CD4-positive, alpha-beta memory T cell (primary cell): Measurements from ENCODE around the gene NSRP1. TPM values are rescaled to one million over a fixed set of nuclear protein-coding genes. Genes with fewer than 3 reads are reported as not detected.
"Not testable (repeated sequence)": the region's sequence is repeated elsewhere in the genome, so short reads cannot be mapped to it uniquely, and the experiment has no call there.

Experiments
- CTCF ChIA-PET: fragments of 350-600 bp; sonication (Branson Sonifier 250); formaldehyde crosslinking; loops from one replicate; lab custom pipeline; 2021; ENCODE audit warnings: inconsistent platforms; ENCODE audit not compliant: partially characterized antibody; lab: Charles Lee
- POLR2A ChIA-PET: fragments of 350-600 bp; sonication (Branson Sonifier 250); formaldehyde crosslinking; loops from one replicate; lab custom pipeline; 2021; ENCODE audit not compliant: partially characterized antibody; lab: Charles Lee
- DNase-seq, 5 donors: peaks; one replicate each; pipeline versions ENCODE4 v3.0.0 to v3.0.0-alpha.2; 2020 to 2022; ENCODE audit warnings: mixed read lengths in 1 of 5
- H3K27ac ChIP-seq: one replicate; pipeline ENCODE4 v1.7.0; 2013; ENCODE audit warnings: low read depth, low read length
- H3K27me3 ChIP-seq: 2 replicates; pipeline ENCODE4 v1.7.0; 2013; ENCODE audit warnings: mild to moderate bottlenecking, low read length, moderate library complexity; ENCODE audit not compliant: insufficient read depth
- H3K36me3 ChIP-seq: 2 replicates; pipeline ENCODE4 v1.7.0; 2013; ENCODE audit warnings: mild to moderate bottlenecking, low read length, moderate library complexity; ENCODE audit not compliant: insufficient read depth
- H3K4me1 ChIP-seq: 2 replicates; pipeline ENCODE4 v1.7.0; 2013; ENCODE audit warnings: mild to moderate bottlenecking, low read length, moderate library complexity; ENCODE audit not compliant: insufficient read depth
- H3K4me3 ChIP-seq, 2 donors: one replicate each; pipeline ENCODE4 v1.7.0; 2013; ENCODE audit warnings: low read length in 2 of 2, mild to moderate bottlenecking in 1 of 2
- H3K9me3 ChIP-seq, 2 donors: one replicate each; pipeline ENCODE4 v1.7.0; 2013; ENCODE audit warnings: low read length in 2 of 2, control low read depth in 1 of 2; ENCODE audit not compliant: control insufficient read depth in 1 of 2
- H3K27ac Mint-ChIP-seq, 7 donors: one replicate each; pipeline ENCODE4 v1.8.0; 2020 to 2021; ENCODE audit warnings: mixed read lengths in 7 of 7, mild to moderate bottlenecking in 6 of 7, inconsistent platforms in 3 of 7, moderate library complexity in 3 of 7
- H3K27me3 Mint-ChIP-seq, 2 donors: one replicate each; pipeline ENCODE4 v1.8.0; 2020 to 2021; ENCODE audit warnings: mixed read lengths in 2 of 2
- H3K36me3 Mint-ChIP-seq, 2 donors: one replicate each; pipeline ENCODE4 v1.8.0; 2020 to 2021; ENCODE audit warnings: mixed read lengths in 2 of 2, inconsistent platforms in 1 of 2, mild to moderate bottlenecking in 1 of 2
- H3K4me1 Mint-ChIP-seq, 4 donors: one replicate each; pipeline ENCODE4 v1.8.0; 2020 to 2021; ENCODE audit warnings: mixed read lengths in 4 of 4, mild to moderate bottlenecking in 1 of 4
- H3K4me3 Mint-ChIP-seq, 8 donors: one replicate each; pipeline ENCODE4 v1.8.0; 2020 to 2021; ENCODE audit warnings: mixed read lengths in 8 of 8, mild to moderate bottlenecking in 7 of 8, moderate library complexity in 6 of 8, inconsistent platforms in 3 of 8
- H3K9me3 Mint-ChIP-seq, 8 donors: one replicate each; pipeline ENCODE4 v1.8.0; 2020 to 2021; ENCODE audit warnings: mixed read lengths in 8 of 8, mild to moderate bottlenecking in 5 of 8, inconsistent platforms in 3 of 8, moderate library complexity in 1 of 8
- intact Hi-C: fragments of 100-400 bp; cut with micrococcal nuclease; formaldehyde crosslinking; loops from one replicate; pipeline ENCODE4 v1.15.1; 2023
- polyA plus RNA-seq, 2 donors: library from polyadenylated mRNA; unstranded; fragments of 300-500 nt; fragmentation: Illumina TruSeq; gene quantifications; one replicate each; pipeline ENCODE4 v1.2.3, GENCODE V29; 2021
- total RNA-seq, 2 experiments: library from RNA; stranded (reverse); gene quantifications; one replicate each; pipeline ENCODE4 v1.2.3, GENCODE V29; 2021

NSRP1 gene
- total and polyA plus RNA-seq, 4 experiments from 2014 or later = 12.1 to 39.9 (median 31.8) TPM

- Mint-ChIP-seq H3K9me3 (no peaks in the 10 kb centered on the region), H3K4me1 (peaks cover 20 to 28% (median 22%) of the 10 kb centered on the region in 4 donors), H3K27ac (peak overlapping the region in 2 of 7 donors; percentile 8 to 23), H3K27me3 (no peaks in the 10 kb centered on the region), H3K4me3 (no peak overlapping the region), H3K36me3 (peaks cover 17 to 37% of the 10 kb centered on the region in 2 donors)
- ChIA-PET CTCF (interaction anchor here (1.3 to 3.2 kb wide), 2 partner anchors 10 to 30 kb away, joined by 5 to 17 read pairs; no protein-coding TSS in a partner anchor), POLR2A (no interaction called here)
- DNase-seq = no peak
- Histone ChIP-seq H3K9me3 (no peaks in the 10 kb centered on the region), H3K36me3 (no peaks in the 10 kb centered on the region), H3K4me3 (no peak overlapping the region), H3K27me3 (no peaks in the 10 kb centered on the region), H3K4me1 (peaks cover 3% of the 10 kb centered on the region), H3K27ac (no peak overlapping the region)
- intact Hi-C loops = no loop called here
These were observed 17.9 kb downstream of the NSRP1 start for GRCh38 chr17:30134551-30134950.

- H3K4me3 Mint-ChIP-seq = peak overlapping the region in 1 of 8 donors; percentile 6
- Histone ChIP-seq H3K9me3 (no peaks in the 10 kb centered on the region), H3K4me3 (no peak overlapping the region), H3K36me3 (no peaks in the 10 kb centered on the region), H3K4me1 (no peaks in the 10 kb centered on the region), H3K27ac (no peak overlapping the region), H3K27me3 (no peaks in the 10 kb centered on the region)
- DNase-seq = no peak
- no peaks in the 10 kb centered on the region for H3K9me3 Mint-ChIP-seq
- ChIA-PET POLR2A (interaction anchor here (0.6 kb wide), 1 partner anchor 136 kb away, joined by 3 read pairs; no protein-coding TSS in a partner anchor), CTCF (interaction anchor here (1.6 kb wide), 1 partner anchor 199 kb away, joined by 6 read pairs; no protein-coding TSS in a partner anchor)
- peak overlapping the region in 5 of 7 donors; percentile 13 to 30 (median 19) for H3K27ac Mint-ChIP-seq
- peaks cover 17 to 21% of the 10 kb centered on the region in 2 donors for H3K36me3 Mint-ChIP-seq
- intact Hi-C loops = no loop called here
- H3K4me1 Mint-ChIP-seq = peaks cover 22 to 28% (median 24%) of the 10 kb centered on the region in 4 donors
- H3K27me3 Mint-ChIP-seq = no peaks in the 10 kb centered on the region
These were observed 20.5 kb downstream of the NSRP1 start for GRCh38 chr17:30137158-30137557.

GRCh38 chr17:30147860-30148259 is 31.2 kb downstream of the NSRP1 start:
- H3K4me3 ChIP-seq, H3K4me1 ChIP-seq, H3K27ac ChIP-seq, H3K9me3 ChIP-seq, H3K9me3 Mint-ChIP-seq, intact Hi-C loops, H3K27ac Mint-ChIP-seq, H3K36me3 ChIP-seq, H3K27me3 Mint-ChIP-seq, H3K27me3 ChIP-seq, DNase-seq, POLR2A ChIA-PET: not testable (repeated sequence)
- CTCF ChIA-PET = interaction anchor here (1.2 kb wide), 1 partner anchor 23 kb away, joined by 3 read pairs; no protein-coding TSS in a partner anchor
- Mint-ChIP-seq H3K36me3 (peaks cover 12 to 15% of the 10 kb centered on the region in 2 donors), H3K4me3 (peak overlapping the region in 1 of 8 donors; percentile 43), H3K4me1 (peaks cover 7 to 24% (median 19%) of the 10 kb centered on the region in 4 donors)

GRCh38 chr17:30148376-30148775 is 31.8 kb downstream of the NSRP1 start:
- no peaks in the 10 kb centered on the region for H3K9me3 ChIP-seq
- CTCF ChIA-PET = interaction anchor here (1.2 kb wide), 1 partner anchor 23 kb away, joined by 3 read pairs; no protein-coding TSS in a partner anchor
- no peak overlapping the region for H3K27ac ChIP-seq
- DNase-seq = no peak
- no peaks in the 10 kb centered on the region for H3K36me3 ChIP-seq
- Mint-ChIP-seq H3K4me1 (peaks cover 7 to 20% (median 18%) of the 10 kb centered on the region in 4 donors), H3K27me3 (no peaks in the 10 kb centered on the region), H3K36me3 (peaks cover 15% of the 10 kb centered on the region in 2 donors), H3K27ac (peak overlapping the region in 5 of 7 donors; percentile 3 to 67 (median 37)), H3K9me3 (no peaks in the 10 kb centered on the region), H3K4me3 (no peak overlapping the region)
- intact Hi-C loops = no loop called here
- H3K4me1 ChIP-seq = no peaks in the 10 kb centered on the region
- POLR2A ChIA-PET = no interaction called here
- no peak overlapping the region for H3K4me3 ChIP-seq
- H3K27me3 ChIP-seq = no peaks in the 10 kb centered on the region

GRCh38 chr17:30151471-30151870 is 34.9 kb downstream of the NSRP1 start:
- intact Hi-C loops = no loop called here
- peaks cover 10 to 28% (median 19%) of the 10 kb centered on the region in 4 donors for H3K4me1 Mint-ChIP-seq
- no peak for DNase-seq
- peaks cover 21 to 22% of the 10 kb centered on the region in 2 donors for H3K36me3 Mint-ChIP-seq
- no peak overlapping the region for H3K27ac ChIP-seq
- H3K36me3 ChIP-seq = no peaks in the 10 kb centered on the region
- H3K27ac Mint-ChIP-seq = peak overlapping the region in 2 of 7 donors; percentile 22 to 24
- ChIA-PET POLR2A (interaction anchor here (1.1 kb wide), 1 partner anchor 140 kb away, joined by 3 read pairs; the partner anchor contains the start of gene BLMH), CTCF (interaction anchor here (2.3 kb wide), 1 partner anchor 26 kb away, joined by 8 read pairs; no protein-coding TSS in a partner anchor)
- no peak overlapping the region for H3K4me3 ChIP-seq
- no peaks in the 10 kb centered on the region for H3K27me3 Mint-ChIP-seq
- no peaks in the 10 kb centered on the region for H3K9me3 ChIP-seq
- H3K27me3 ChIP-seq = no peaks in the 10 kb centered on the region
- no peaks in the 10 kb centered on the region for H3K4me1 ChIP-seq
- no peaks in the 10 kb centered on the region for H3K9me3 Mint-ChIP-seq
- H3K4me3 Mint-ChIP-seq = no peak overlapping the region

GRCh38 chr17:30153463-30153862 is 36.8 kb downstream of the NSRP1 start:
- Histone ChIP-seq H3K27me3 (no peaks in the 10 kb centered on the region), H3K27ac (no peak overlapping the region), H3K4me3 (no peak overlapping the region), H3K4me1 (no peaks in the 10 kb centered on the region), H3K36me3 (no peaks in the 10 kb centered on the region), H3K9me3 (no peaks in the 10 kb centered on the region)
- DNase-seq = no peak
- intact Hi-C loops = no loop called here
- ChIA-PET POLR2A (no interaction called here), CTCF (interaction anchor here (1.5 kb wide), 1 partner anchor 48 kb away, joined by 11 read pairs; no protein-coding TSS in a partner anchor)
- Mint-ChIP-seq H3K36me3 (peaks cover 32 to 33% of the 10 kb centered on the region in 2 donors), H3K4me1 (peaks cover 21 to 36% (median 28%) of the 10 kb centered on the region in 4 donors), H3K27me3 (no peaks in the 10 kb centered on the region), H3K9me3 (no peaks in the 10 kb centered on the region), H3K27ac (peak overlapping the region in 2 of 7 donors; percentile 53 to 61), H3K4me3 (no peak overlapping the region)

GRCh38 chr17:30155389-30155788 is 38.8 kb downstream of the NSRP1 start:
- Histone ChIP-seq H3K27ac (no peak overlapping the region), H3K4me1 (no peaks in the 10 kb centered on the region), H3K36me3 (no peaks in the 10 kb centered on the region), H3K9me3 (no peaks in the 10 kb centered on the region), H3K27me3 (no peaks in the 10 kb centered on the region), H3K4me3 (no peak overlapping the region)
- Mint-ChIP-seq H3K27ac (peak overlapping the region in 1 of 7 donors; percentile 44), H3K4me1 (peaks cover 24 to 50% (median 31%) of the 10 kb centered on the region in 4 donors), H3K4me3 (no peak overlapping the region), H3K27me3 (no peaks in the 10 kb centered on the region), H3K9me3 (peaks cover 0 to 7% (median 5%) of the 10 kb centered on the region in 8 donors), H3K36me3 (peaks cover 46 to 49% of the 10 kb centered on the region in 2 donors)
- intact Hi-C loops = no loop called here
- no peak for DNase-seq
- ChIA-PET POLR2A (no interaction called here), CTCF (no interaction called here)
